Right renal pelvis (tissue), 4 donors: Measurements from ENCODE around the gene HSPG2. TPM values are rescaled to one million over a fixed set of nuclear protein-coding genes. Genes with fewer than 3 reads are reported as not detected.

Experiments
- DNase-seq, 4 donors: peaks; one replicate each; pipeline ENCODE4 v3.0.0-alpha.2; 2013; ENCODE audit warnings: low read depth in 4 of 4, low spot score in 3 of 4, missing footprints in 1 of 4
- polyA plus RNA-seq, 4 donors: library from polyadenylated mRNA; unstranded; fragments of 120-200 nt; gene quantifications; one replicate each; pipeline ENCODE4 v1.2.1, GENCODE V29; 2013; ENCODE audit not compliant: insufficient read length in 4 of 4

Gene HSPG2
- polyA plus RNA-seq, 4 donors = 147 to 222 (median 176) TPM

DNA sequence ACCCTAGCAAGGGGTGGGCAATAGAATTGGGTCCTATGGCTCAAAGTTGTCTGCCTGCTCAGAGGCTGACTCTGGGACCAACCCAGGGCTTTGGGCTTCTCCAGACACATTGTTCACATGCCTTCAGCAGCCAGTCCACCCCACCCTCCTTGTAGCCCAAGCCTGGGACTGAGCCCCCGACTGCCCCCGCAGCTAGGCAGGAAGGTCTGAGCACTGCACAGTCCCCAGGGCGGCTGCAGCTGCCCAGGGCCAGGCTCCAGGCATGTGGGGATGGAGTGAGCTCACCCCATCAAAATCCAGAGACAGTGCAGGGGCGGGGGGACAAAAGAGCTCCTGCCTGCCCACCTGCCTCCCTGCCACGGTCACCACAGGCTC lies 35.6 kb downstream of the HSPG2 start:
- no peak for DNase-seq

DNA sequence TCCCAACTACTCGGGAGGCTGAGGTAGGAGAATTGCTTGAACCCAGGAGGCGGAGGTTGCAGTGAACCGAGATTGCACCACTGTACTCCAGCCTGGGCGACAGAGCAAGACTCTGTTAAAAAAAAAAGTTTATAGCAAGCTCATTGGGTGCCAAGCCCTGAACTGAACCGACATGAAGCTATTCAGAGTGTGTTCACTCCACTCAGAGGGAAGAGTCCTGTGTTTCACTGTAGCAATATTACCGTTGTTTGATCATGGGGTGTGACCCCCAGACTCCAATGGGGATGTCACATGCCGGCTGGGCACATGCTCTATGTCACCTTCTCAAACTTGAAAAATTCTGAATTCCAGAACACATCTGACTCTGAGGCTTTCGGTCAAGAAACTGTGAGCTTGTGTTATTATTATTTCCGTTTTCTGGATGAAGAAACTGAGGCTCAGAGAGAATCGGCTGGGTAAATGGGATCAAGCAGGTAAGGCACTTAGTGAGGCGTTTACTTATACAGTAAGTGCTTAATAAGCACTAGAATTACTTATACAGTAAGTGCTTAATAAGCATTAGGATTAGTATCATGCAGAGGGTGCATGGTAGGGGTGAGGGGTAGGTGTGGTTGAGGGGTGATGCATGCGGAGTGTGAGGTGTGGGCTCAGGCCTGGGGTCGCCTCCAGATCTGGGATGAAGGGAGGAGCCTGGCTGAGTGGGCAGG lies 36.2 kb downstream of the HSPG2 start:
- DNase-seq = no peak

DNA sequence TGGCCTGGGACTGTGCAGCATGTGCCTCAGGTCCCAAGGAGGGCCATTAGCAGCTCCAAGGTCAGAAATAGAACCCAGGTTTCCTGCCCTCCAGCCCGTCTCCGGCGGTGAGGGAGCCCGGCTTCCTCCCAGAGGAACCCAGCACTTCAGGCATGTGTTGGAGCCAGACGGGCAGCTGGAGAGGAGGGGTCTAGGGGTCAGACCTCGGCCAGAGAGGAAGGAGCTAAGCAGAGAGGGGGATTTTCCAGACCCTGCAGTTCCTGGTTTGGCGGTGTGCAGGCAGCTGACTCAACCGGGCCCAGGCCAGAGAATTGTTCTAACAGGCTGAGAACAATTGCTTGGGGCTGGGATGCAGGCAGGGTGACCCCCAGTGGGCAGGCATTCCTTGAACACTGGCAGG lies 37.1 kb downstream of the HSPG2 start:
- DNase-seq = no peak

DNA sequence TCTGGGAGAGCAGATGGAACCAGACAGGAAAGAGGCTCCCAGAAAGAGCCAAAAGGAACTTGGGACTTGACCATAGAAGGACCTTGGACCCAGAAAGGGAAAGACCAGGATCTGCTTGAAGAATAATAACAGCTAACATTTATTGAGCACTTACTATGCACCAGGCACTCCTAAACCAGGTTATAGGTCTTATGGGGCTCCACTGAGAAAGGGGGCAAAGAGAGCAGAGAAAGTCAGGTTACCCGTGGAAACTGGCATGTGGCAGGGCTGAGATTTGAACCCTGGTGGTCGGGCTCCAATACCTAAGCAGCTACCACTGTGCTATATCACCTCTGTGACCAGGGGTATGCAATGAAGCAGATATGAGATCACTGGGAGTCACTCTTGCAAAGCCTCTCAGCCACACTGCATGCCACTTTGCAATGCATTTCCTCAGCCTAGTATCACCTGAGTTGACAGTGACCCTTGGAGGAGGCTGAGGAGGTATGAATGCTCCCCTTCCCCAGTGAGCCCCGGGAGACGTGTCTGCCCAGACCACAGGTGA lies 37.8 kb downstream of the HSPG2 start:
- DNase-seq = no peak

DNA sequence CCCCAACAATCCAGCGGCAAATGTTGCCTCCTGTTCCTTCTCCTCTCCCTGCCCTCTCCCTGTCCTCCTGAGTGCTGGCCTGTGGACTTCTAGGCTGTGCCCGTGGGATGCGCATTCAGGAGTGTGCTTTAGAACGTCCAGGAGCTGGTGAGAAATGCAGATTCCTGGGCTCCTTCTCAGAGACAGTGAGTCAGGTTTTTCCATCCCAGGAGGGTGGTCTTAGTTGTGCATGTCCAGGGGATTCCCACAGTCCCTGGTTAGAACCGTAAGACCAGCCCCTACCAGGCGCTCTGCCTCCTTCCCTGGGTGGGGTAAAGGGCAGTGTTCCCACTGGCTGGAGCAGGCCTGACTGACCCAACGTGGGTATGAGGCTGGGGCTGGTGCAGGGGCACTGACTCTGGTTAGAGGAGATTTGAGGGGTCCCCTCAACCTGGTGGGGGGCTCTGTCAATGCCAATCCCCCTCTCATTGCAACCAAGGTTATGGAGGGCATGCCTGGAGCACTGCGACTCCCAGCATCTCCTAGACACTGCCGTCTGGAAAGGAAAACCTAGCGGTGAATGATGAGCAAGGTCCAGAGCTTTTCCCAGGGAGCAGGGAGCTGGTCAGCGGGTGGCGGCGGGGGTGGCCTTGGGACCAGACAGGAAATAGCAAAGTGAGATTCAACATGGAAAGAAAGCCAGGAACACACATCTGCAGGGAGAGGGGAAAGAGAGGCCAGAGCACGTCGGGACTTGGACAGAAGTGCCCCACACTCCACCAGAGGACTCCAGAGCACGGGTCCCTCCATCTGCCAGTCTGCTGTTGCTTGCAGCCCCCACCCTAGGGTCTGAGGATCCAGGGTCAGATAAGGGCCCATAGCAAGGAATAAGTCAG lies 38.5 kb downstream of the HSPG2 start:
- no peak for DNase-seq

DNA sequence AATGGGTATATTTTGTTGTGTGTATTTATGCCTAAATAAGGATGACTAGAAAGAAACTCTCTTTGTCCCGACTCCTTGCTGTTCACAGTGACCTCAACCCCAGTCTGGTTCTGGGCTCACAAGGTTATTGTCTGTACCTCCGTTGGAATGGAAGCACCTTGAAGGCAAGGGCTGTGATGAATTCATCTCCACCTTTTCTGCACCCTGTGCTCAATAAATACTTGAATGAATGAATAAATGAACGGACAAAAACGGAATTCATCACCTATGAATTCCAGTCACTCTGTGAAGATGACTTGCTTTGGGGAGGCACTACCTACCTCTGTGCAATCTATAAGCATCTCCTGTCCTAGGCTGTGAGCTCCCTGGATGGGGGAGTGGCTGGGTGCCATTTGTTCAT lies 39.3 kb downstream of the HSPG2 start:
- DNase-seq = no peak

DNA sequence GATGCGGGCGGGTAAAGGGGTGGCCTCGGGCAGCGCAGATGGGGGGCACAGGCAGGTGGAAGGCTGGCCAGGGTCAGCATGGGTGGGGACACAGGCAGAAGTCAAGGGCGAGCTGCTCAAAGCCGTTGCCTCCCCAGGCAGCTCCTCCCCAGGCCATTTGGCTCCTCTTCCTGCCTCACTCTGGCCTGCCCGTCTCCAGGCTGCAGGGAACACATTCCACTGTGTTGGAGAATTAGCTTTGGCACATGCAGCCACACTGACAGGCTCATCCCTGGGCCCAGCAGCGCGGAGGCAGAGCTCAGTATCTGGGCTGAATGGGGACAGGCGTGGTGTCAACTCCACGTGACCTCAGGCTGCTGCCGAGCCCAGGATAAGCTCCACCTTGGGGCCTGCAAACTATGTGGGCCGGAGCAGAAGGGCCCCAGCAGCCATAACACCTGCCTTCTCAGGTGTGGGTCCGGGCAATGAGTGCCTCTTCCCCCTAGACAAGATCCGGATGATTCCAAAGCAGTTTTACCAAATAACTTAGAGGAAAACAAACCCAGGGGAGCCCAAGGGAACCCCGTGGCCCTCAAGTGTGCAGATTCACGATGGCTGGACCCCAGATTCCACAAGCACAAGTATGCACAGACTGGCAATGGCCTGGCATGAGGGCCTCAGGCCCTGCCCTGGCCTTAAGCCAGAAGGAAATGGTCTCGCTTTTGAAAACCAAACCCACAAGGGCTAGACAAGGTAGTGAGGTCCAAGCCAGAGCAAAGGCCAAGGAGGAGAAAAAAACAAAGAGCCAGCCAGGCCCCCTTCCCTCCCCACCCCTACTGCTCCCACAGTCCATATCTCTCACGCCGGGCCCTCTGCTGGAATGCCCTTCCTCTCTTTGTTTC lies 40.2 kb downstream of the HSPG2 start:
- no peak for DNase-seq

DNA sequence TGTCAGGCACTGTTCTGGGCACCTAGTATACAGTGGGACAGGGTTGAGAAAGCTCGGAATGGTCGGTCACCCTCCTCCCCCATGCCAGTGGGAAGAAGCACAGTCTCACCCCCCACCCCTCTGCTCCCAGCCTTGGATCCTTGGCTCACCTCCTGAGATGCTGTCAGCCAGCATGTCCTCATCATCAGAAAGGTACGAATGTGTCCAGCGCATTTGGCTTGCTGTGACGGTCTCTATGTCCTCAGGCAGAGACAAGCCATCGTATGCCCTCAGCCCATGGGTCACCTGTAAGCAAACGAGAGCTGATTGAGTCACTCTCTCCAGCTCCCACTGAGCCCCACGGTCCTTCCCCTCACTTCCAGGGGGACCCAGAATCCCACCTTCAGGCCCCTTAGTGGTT lies 41.1 kb downstream of the HSPG2 start:
- no peak for DNase-seq

DNA sequence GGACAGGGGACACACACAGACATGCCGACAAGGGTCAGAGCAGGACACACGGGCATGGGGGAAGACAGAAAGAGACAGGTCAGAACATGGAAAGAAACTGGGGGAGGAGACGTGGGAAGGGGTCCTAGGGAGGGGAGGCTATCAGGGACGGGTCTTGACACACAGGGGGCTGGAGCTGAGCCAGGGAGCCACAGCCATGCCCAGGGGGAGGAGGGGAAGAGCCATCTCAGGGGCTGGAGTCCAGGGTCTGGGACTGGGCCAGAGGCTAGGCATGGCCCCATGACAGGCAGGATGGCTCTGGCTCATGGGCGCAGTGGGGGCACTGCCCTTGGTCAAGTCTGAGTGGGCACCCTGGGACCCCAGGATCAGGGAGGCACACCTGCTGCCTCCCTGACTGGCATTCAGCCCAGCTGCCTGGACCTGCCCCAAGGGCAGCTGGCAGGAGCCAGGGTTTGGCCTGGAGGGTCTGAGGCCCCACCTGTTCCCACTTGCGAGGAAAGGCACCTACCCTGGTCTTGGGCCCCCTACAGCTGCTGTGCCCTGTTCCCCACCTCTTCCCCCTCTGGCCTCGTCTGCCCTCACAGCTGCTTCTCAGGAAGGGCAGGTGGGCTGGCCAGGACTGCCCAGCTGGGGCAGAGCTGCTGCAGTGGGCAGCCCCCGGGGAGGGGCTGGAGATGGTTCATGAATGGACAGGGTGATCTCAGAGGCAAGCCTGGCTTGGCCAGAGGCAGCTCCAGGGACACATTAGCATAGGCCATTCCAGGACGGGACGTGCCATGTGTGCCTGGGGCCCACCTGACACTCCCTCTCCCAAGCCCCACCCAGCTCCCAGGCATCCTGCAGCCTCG lies 42.9 kb downstream of the HSPG2 start:
- no peak for DNase-seq

DNA sequence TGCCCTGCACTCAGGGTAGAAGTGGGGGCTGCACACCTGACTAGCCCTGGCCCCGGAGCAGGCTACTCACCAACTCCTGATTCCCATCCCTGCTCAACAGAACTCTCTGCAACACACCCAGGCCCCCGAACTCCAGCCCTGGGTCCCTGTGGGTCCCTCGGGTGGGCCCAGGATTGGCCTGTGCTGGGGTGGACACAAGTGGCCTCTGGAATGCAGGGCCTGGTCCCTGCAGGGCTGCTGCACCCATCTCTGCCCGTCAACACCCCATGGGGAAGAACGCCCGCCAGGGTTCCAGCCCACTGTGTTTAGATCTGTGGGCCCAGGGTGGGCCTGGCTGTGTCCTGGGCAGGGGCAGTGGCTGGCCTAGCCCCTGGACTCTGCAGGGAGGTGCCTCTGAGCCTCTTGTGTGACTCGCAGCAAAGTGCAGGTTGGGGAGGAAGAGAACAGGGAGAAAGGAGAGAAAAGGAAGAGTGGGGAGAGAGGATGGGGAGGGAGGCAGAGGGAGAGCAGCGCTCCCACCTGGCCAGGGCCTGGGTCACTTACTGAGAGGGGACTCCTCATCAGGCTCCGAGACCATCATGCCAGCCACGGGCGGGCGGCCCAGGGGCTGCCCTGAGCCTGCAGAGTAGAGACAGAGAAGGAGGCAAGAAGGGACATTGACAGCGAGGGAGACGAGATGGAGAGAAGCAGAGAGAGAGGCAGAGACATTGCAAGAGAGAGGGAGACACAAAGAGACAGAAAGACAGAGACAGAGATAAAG lies 43.9 kb downstream of the HSPG2 start:
- no peak for DNase-seq

DNA sequence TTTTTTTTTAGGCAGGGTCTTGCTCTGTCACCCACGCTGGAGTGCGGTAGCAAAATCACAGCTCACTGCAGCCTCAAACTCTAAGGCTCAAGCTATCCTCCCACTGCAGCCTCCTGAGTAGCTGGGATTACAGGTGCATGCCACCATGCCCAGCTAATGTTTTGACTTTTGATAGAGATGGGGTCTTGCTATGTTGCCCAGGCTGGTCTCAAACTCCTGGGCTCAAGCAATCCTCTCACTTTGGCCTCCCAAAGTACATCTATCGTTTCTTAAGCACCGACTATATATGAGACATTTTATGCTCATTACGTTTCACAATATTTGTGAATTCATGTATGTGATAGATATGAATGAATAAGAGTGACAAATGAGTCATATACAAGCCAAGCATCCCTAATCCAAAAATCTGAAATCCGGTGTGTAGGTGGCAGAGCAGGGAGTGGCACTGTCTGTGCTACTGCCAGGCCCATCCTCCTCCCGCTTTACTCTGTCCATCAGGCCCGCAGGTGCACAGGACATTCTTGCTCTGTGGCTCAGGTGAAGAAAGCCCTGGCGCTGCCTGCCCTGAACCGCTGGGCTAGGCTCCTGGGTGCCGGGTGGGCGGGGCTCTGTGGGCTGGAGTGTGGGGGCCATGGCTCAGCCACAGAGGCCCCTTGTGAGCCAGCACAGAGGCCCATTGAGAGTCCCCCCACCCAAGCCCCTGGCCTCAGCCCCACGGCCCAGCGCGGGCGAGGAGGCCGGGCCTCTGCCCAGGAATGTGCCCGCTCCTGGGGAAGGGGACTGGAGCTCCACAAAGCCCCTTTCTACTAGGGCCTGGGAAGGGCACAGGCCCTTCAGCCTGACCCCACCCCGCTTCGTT lies 45.3 kb downstream of the HSPG2 start:
- no peak for DNase-seq

DNA sequence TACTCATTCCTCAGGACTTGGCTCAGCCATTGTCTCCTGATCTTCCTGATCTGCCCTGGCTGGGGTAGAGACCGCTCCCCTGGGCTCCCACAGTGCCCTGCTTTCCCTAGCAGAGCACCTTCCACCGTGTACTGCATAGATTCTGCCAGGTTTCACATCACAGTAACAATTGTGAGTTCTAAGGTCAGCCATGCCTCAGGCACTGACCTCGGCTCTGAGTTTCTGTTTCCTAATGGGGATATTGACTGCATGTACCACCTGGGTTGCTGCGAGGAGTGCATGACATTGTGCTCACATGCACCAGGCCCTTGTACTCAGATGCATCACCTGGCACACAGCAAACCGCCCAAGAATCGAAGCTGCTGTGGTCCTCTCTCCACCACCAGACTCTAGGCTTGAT lies 46.0 kb downstream of the HSPG2 start:
- no peak for DNase-seq

DNA sequence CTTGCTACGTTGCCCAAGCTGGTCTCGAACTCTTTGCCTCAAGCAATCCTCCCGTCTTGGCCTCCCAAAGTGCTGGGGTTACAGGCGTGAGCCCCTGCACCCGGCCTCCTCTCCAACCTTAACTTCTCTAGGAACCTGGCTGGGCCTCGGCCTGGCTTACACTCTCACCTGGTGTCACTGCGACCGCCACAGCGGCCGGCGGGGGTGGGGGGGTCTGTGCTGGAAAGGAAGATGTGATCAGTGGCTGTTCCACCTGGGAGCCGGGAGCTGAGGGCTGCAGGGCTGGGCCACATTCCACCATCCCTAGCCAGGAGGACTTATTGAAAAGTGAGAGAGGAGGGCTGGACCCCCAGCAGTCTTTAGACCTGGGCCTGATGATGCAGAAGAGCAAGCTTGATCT lies 48.6 kb downstream of the HSPG2 start:
- DNase-seq = no peak

DNA sequence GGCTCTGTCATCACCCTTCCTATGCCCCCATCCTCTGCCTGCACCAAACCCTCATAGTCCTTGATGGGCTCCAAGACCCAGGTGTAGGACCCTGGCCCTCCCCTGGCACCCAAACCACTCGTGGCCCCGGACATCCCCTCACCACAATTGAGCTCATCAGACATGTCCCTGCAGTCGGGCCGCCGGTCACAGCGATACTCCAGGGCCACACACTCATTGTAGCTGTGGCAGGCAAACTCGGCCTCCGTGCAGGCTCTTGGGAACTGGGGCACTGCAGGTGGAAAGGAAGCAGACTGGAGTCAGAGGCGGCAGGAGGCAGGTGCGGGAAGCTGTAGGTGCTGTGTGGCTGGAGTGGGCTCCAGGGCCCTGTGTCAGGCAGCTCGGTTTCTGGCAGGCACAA lies 49.3 kb downstream of the HSPG2 start:
- no peak for DNase-seq

DNA sequence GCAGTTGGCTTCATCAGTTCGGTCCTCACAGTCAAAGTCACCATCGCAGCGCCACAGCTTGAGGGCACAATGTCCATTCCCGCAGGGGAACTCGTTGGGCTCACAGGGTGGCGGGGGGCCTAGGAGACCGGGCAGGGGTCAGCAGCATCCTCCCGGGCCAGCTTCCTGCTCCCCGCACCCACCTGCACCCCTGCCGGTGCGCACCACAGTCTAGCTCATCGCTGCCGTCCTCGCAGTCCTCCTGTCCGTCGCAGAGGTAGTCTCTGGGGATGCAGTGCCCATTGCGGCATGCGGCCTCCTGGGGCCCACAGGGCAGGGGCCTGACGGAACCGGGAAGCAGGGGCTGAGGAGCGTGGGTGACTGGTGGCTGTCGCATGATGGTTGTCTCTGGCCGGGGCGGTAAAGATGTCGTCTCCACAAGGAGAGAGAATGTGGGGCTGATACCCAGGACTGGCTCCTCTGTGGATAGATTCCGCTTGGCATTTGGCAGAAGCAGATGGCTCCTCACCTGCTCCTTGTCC lies 49.8 kb downstream of the HSPG2 start:
- DNase-seq = no peak

DNA sequence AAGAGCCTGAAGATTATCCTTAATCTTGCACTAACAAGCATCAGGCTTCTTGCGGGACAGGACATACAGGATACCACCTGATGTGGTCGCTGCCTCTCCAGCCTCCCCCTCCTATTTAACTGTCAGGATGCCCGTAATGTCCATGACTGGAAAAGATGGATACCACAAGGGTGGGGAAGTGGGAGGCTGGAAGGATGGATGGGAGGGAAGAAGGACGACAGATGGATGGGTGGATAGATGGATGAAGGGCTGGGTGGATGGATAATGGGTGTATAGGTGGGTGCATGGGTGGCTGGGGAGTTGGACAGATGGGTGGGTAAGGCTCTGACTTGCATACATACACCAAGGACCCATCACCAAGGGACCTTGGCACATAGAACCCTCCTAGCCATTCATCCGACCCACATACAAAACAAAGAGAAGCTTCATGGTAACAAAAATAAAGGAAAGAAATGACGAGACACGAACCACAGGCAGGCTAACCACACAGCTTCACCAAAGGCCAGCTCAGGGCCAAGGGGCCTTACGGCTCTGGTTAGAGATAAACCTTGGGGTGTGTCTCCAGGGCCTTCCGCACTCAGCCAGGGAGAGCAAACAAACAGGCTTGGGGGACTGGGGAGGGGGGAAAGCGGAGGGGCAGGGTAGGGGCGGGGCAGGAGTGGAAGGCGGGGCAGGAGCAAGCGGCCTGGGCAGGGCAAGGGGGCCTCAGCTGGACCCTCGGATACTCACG lies 50.5 kb downstream of the HSPG2 start:
- no peak for DNase-seq

DNA sequence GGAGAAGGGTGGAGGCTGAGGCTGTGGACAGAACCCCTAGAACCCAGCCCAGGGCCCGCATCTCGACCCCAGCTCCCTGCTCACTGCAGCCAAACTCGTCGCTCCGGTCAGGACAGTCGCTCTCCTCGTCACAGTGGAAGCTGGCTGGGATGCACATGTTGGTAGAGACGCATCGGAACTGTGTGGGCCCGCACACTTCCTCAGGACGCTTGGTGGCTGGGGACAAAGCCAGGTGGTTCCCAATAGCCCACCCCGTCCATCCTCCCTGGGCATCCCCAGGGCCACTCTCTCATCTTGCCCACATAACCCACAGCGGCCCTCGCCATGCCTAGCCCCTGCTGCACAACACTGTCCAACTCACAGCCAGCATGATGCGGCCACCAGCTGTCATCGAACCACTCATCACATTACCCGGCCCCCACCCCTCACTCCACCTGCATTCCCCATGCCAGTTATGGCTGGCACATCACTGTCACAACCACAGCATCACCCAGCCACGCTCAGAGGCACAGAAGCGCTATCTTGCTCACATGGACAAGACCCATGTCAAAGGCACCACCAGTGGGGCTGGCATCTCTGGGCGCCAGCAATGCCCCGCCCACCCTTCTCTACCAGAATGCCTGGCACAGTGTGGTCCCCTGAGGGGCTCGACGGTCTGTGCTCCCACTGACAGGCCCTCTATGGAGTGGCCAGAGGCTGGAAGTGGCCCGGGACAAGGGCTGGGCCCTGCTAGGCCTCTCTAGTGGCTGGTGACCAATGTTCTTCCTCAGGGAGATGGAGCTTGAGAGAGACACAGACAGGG lies 51.7 kb downstream of the HSPG2 start:
- DNase-seq = no peak
